Kidney epithelial cell (primary cell): ENCODE data around the gene MYCBPAP. TPM values are rescaled to one million over a fixed set of nuclear protein-coding genes. Genes with fewer than 3 reads are reported as not detected.

ENCODE experiments used
- DNase-seq: peaks from one replicate; pipeline ENCODE4 v3.0.0-alpha.2; 2010; ENCODE audit warnings: low read depth
- H3K27me3 ChIP-seq: 2 replicates; pipeline ENCODE4 v1.6.0; 2011; ENCODE audit warnings: low read length; ENCODE audit not compliant: control insufficient read depth, insufficient read depth
- H3K36me3 ChIP-seq: 2 replicates; pipeline ENCODE4 v1.5.1; 2011; ENCODE audit warnings: low read length; ENCODE audit not compliant: control insufficient read depth, insufficient read depth
- H3K4me3 ChIP-seq: 2 replicates; pipeline ENCODE4 v1.5.1; 2011; ENCODE audit warnings: low read depth, mild to moderate bottlenecking, control low read depth, low read length
- total RNA-seq: library from RNA; depleted of rRNA; stranded (reverse); fragments of >200 nt; gene quantifications from 2 replicates; pipeline ENCODE4 v1.2.3, GENCODE V29; 2015
- TF ChIP-seq, protein P1 (sequence below): IDR thresholded peaks from 2 replicates; pipeline ENCODE4 v1.5.1; 2011; ENCODE audit warnings: mild to moderate bottlenecking, moderate library complexity, low read length, control low read depth, inconsistent platforms; ENCODE audit not compliant: insufficient read depth, poor library complexity, severe bottlenecking

The MYCBPAP gene
- total RNA-seq, 1 donor from 2014 or later: 0.50 TPM

DNA sequence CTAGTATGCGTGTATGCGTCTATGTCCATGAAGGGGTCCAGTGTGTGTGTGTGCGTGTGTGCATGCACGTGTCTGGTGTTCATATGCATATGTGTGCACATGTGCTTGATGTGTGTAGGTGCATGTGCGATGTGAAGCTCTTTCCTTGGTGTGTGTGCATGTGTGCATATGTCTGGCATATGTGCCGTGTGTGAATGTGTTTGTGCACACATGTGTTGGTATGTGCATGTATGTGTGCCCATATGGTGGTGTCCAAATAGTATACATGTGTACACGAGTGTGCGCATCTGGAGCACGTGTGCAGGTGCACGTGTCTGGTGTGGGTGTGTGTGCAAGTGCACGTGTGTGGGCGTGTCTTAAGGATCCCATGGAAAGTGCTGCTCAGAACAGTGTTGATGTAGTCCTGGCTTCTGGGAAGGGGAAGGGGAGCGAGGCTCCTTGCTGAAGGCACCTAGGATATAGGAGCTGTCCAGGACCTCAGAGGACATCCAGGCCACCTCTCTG is 69.3 kb downstream of the MYCBPAP start:
- peaks cover 29% of the 10 kb centered on the region for H3K27me3 ChIP-seq
- H3K36me3 ChIP-seq: no peaks in the 10 kb centered on the region
- no peak overlapping the region for H3K4me3 ChIP-seq
- TF ChIP-seq, protein P1, sequence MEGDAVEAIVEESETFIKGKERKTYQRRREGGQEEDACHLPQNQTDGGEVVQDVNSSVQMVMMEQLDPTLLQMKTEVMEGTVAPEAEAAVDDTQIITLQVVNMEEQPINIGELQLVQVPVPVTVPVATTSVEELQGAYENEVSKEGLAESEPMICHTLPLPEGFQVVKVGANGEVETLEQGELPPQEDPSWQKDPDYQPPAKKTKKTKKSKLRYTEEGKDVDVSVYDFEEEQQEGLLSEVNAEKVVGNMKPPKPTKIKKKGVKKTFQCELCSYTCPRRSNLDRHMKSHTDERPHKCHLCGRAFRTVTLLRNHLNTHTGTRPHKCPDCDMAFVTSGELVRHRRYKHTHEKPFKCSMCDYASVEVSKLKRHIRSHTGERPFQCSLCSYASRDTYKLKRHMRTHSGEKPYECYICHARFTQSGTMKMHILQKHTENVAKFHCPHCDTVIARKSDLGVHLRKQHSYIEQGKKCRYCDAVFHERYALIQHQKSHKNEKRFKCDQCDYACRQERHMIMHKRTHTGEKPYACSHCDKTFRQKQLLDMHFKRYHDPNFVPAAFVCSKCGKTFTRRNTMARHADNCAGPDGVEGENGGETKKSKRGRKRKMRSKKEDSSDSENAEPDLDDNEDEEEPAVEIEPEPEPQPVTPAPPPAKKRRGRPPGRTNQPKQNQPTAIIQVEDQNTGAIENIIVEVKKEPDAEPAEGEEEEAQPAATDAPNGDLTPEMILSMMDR: no peak
- no peak for DNase-seq

GRCh38 chr17:50578173-50578572 is 69.9 kb downstream of the MYCBPAP start:
- Histone ChIP-seq H3K27me3 (peaks cover 32% of the 10 kb centered on the region), H3K4me3 (no peak overlapping the region), H3K36me3 (no peaks in the 10 kb centered on the region)
- TF ChIP-seq, protein P1: no peak
- no peak for DNase-seq

GRCh38 chr17:50579399-50579798 is 71.2 kb downstream of the MYCBPAP start:
- Histone ChIP-seq H3K4me3 (no peak overlapping the region), H3K27me3 (peaks cover 38% of the 10 kb centered on the region), H3K36me3 (no peaks in the 10 kb centered on the region)
- TF ChIP-seq, protein P1: no peak
- DNase-seq: no peak

GRCh38 chr17:50580646-50581045 is 72.4 kb downstream of the MYCBPAP start:
- no peaks in the 10 kb centered on the region for H3K36me3 ChIP-seq
- DNase-seq: no peak
- H3K4me3 ChIP-seq: no peak overlapping the region
- peaks cover 44% of the 10 kb centered on the region for H3K27me3 ChIP-seq
- TF ChIP-seq, protein P1: no peak

Other genes with a start within 250 kb of the MYCBPAP start
- gene TMEM92, start 234.0 kb upstream of the MYCBPAP start, total RNA-seq: 1.5 and 1.7 TPM in 2 replicates
- 30.2 and 35.7 TPM in 2 replicates for gene XYLT2, start 162.3 kb upstream of the MYCBPAP start, total RNA-seq
- 89.2 and 92.5 TPM in 2 replicates for gene MRPL27, start 135.3 kb upstream of the MYCBPAP start, total RNA-seq
- 1.9 and 2.7 TPM in 2 replicates for gene EME1, start 135.2 kb upstream of the MYCBPAP start, total RNA-seq
- gene LRRC59, start 110.9 kb upstream of the MYCBPAP start, total RNA-seq: 172 and 179 TPM in 2 replicates
- 12.7 and 24.8 TPM in 2 replicates for gene ACSF2, start 82.2 kb upstream of the MYCBPAP start, total RNA-seq
- not detected in 2 replicates for gene CHAD, start 39.6 kb upstream of the MYCBPAP start, total RNA-seq
- 28.4 and 31.1 TPM in 2 replicates for gene RSAD1, start 29.6 kb upstream of the MYCBPAP start, total RNA-seq
- 0.62 and 0.84 TPM in 2 replicates for gene EPN3, start 24.3 kb downstream of the MYCBPAP start, total RNA-seq
- 58.9 and 79.4 TPM in 2 replicates for gene SPATA20, start 38.7 kb downstream of the MYCBPAP start, total RNA-seq
- gene CACNA1G, start 52.3 kb downstream of the MYCBPAP start, total RNA-seq: 0.07 TPM in 1 of 2 replicates, not detected in the other
- gene ABCC3, start 126.4 kb downstream of the MYCBPAP start, total RNA-seq: 0.82 and 1.3 TPM in 2 replicates
- gene ANKRD40, start 199.5 kb downstream of the MYCBPAP start, total RNA-seq: 30.5 and 30.7 TPM in 2 replicates
- gene LUC7L3, start 211.2 kb downstream of the MYCBPAP start, total RNA-seq: 31.5 and 35.6 TPM in 2 replicates